Panc1 (cell line): ENCODE results near the gene ELSPBP1. TPM values are rescaled to one million over a fixed set of nuclear protein-coding genes. Genes with fewer than 3 reads are reported as not detected.

Source experiments
- ATAC-seq: fragments of 200-7000 bp; cut with Tn5 transposase; 2 replicates; pipeline ENCODE4 v1.9.1; 2020; ENCODE audit warnings: mild to moderate bottlenecking, moderate library complexity
- BruUV-seq: library from RNA; stranded (reverse); fragments of 400-500 nt; replicated peaks from 2 replicates; lab custom pipeline; 2021; lab: Mats Ljungman, UMichigan
- CTCF ChIA-PET: fragments of 300-600 bp; sonication (Branson Sonifier 250); formaldehyde crosslinking; loops from one replicate; lab custom pipeline; 2022; ENCODE audit warnings: antibody characterized with exemption; lab: Charles Lee
- POLR2A ChIA-PET: fragments of 300-600 bp; sonication (Branson Sonifier 250); formaldehyde crosslinking; loops from one replicate; lab custom pipeline; 2022; ENCODE audit warnings: antibody characterized with exemption; lab: Charles Lee
- DNase-seq: peaks from one replicate; pipeline ENCODE4 v3.0.0-alpha.2; 2010; ENCODE audit warnings: low read depth, low spot score
- H3K27ac ChIP-seq: 2 replicates; pipeline ENCODE4 v1.5.1; 2011; ENCODE audit warnings: mild to moderate bottlenecking, low read length, inconsistent platforms
- H3K27me3 ChIP-seq: fragments of 200-500 bp; sonication (Bioruptor generic); 2 replicates; pipeline ENCODE4 v1.6.0; 2014; ENCODE audit warnings: low read length, inconsistent platforms; ENCODE audit not compliant: control insufficient read depth, insufficient read depth
- H3K36me3 ChIP-seq: fragments of 200-500 bp; sonication (Bioruptor generic); 2 replicates; pipeline ENCODE4 v1.5.1; 2014; ENCODE audit warnings: inconsistent platforms, mild to moderate bottlenecking, low read length, moderate library complexity; ENCODE audit not compliant: control insufficient read depth, insufficient read depth
- H3K4me1 ChIP-seq: 2 replicates; pipeline ENCODE4 v1.5.1; 2011; ENCODE audit warnings: inconsistent platforms, mild to moderate bottlenecking, low read length, moderate library complexity; ENCODE audit not compliant: control insufficient read depth, insufficient read depth
- H3K4me3 ChIP-seq, 2 experiments: 2 replicates each; pipeline ENCODE4 v1.5.1; 2011 to 2012; ENCODE audit warnings: low read depth in 2 of 2, low read length in 2 of 2, mild to moderate bottlenecking in 2 of 2, inconsistent platforms in 1 of 2, moderate library complexity in 1 of 2
- H3K9me3 ChIP-seq: fragments of 200-500 bp; sonication (Bioruptor generic); 2 replicates; pipeline ENCODE4 v1.5.1; 2014; ENCODE audit warnings: low read depth, mild to moderate bottlenecking, inconsistent platforms, low read length, moderate library complexity; ENCODE audit not compliant: control insufficient read depth, insufficient read depth
- CTCF ChIP-seq: fragments of 450-650 bp; IDR thresholded peaks from 2 replicates; pipeline ENCODE4 v1.5.1; 2017; ENCODE audit warnings: mild to moderate bottlenecking
- POLR2AphosphoS5 ChIP-seq: IDR thresholded peaks from 2 replicates; pipeline ENCODE4 v1.6.1; 2012; ENCODE audit warnings: mild to moderate bottlenecking, low read depth, low read length, moderate library complexity
- SIN3A ChIP-seq: IDR thresholded peaks from 2 replicates; pipeline ENCODE4 v1.6.1; 2012; ENCODE audit warnings: low read depth, mild to moderate bottlenecking, low read length, moderate library complexity, borderline replicate concordance; ENCODE audit not compliant: insufficient read depth
- TCF7L2 ChIP-seq: IDR thresholded peaks from 2 replicates; pipeline ENCODE4 v1.6.1; 2011; ENCODE audit warnings: mild to moderate bottlenecking, low read depth, low read length, inconsistent platforms
- in situ Hi-C: cut with HindIII; loops from 2 replicates; pipeline ENCODE4 v1.10.0; 2016; ENCODE audit warnings: low sequenced_read_pairs, low pct_unique_long_range_greater_than_20kb
- intact Hi-C: fragments of 100-400 bp; cut with micrococcal nuclease; formaldehyde crosslinking; loops from one replicate; pipeline ENCODE4 v1.10.0; 2022; ENCODE audit not compliant: unreplicated experiment
- total RNA-seq: library from RNA; stranded (reverse); gene quantifications from one replicate; pipeline ENCODE4 v1.2.1, GENCODE V29; 2021; ENCODE audit not compliant: unreplicated experiment
- TF ChIP-seq, protein P1 (sequence below), 2 experiments: IDR thresholded peaks; 2 replicates each; pipeline ENCODE4 v1.6.1; 2011 to 2012; ENCODE audit warnings: low read depth in 2 of 2, control low read depth in 1 of 2, low read length in 1 of 2, mild to moderate bottlenecking in 1 of 2, moderate library complexity in 1 of 2; ENCODE audit not compliant: insufficient read depth in 1 of 2

Gene ELSPBP1
- total RNA-seq, 1 experiment from 2014 or later = not detected

GRCh38 chr19:48043675-48044258 is 49.3 kb downstream of the ELSPBP1 start, which contains the start of gene CABP5:
Gene CABP5 (minus strand): TSS chr19:48044079. CDS start chr19:48043922, 157 bp downstream.
- no peak within 1 kb of the TSS for H3K27ac ChIP-seq
- TF ChIP-seq SIN3A (no peak), POLR2AphosphoS5 (no peak), TCF7L2 (no peak), CTCF (no peak)
- TF ChIP-seq, protein P1, sequence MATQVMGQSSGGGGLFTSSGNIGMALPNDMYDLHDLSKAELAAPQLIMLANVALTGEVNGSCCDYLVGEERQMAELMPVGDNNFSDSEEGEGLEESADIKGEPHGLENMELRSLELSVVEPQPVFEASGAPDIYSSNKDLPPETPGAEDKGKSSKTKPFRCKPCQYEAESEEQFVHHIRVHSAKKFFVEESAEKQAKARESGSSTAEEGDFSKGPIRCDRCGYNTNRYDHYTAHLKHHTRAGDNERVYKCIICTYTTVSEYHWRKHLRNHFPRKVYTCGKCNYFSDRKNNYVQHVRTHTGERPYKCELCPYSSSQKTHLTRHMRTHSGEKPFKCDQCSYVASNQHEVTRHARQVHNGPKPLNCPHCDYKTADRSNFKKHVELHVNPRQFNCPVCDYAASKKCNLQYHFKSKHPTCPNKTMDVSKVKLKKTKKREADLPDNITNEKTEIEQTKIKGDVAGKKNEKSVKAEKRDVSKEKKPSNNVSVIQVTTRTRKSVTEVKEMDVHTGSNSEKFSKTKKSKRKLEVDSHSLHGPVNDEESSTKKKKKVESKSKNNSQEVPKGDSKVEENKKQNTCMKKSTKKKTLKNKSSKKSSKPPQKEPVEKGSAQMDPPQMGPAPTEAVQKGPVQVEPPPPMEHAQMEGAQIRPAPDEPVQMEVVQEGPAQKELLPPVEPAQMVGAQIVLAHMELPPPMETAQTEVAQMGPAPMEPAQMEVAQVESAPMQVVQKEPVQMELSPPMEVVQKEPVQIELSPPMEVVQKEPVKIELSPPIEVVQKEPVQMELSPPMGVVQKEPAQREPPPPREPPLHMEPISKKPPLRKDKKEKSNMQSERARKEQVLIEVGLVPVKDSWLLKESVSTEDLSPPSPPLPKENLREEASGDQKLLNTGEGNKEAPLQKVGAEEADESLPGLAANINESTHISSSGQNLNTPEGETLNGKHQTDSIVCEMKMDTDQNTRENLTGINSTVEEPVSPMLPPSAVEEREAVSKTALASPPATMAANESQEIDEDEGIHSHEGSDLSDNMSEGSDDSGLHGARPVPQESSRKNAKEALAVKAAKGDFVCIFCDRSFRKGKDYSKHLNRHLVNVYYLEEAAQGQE (IDR thresholded peaks at IDR 0.05; ENCODE audit: insufficient read depth in 1 of 2, low read depth in 2 of 2, low read length in 1 of 2) = no peak
- DNase-seq (no peak), ATAC-seq (no peak)
- no TSS peak for BruUV-seq
- H3K36me3 ChIP-seq = no peaks in the 10 kb centered on the region
- intact Hi-C loops = no loop called here
- ChIA-PET POLR2A (no interaction called here), CTCF (interaction anchor here (0.8 kb wide), 1 partner anchor 9 kb away, joined by 8 read pairs; no protein-coding TSS in a partner anchor)
- H3K4me1 ChIP-seq = no peaks in the 10 kb centered on the region
- H3K9me3 ChIP-seq = no peaks in the 10 kb centered on the region
- H3K27me3 ChIP-seq = peaks cover 3% of the 10 kb centered on the region; the same call in 1 of the 2 replicates
- in situ Hi-C loops = no loop called here
- H3K4me3 ChIP-seq = no peak within 1 kb of the TSS

DNA sequence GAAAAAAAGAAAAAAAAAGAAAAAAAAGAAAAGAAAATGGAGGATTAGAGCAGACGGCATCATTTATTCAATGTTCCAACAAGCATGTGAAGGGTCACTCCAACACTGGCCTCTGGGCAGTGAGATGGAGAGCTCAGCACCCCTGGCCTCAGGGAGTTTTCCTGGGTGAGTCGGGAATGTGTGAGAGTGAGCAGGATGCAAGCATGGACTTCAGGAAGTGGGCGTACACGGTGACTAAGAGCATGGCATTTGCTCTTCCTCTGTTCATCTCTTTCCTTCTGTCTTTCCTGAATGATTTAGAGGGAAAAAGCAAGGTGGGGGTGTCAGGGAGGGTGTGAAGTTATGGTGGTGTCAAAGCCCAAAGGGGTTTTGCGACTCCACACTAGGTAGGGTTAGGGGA is 50.1 kb downstream of the ELSPBP1 start:
- ATAC-seq = no peak
- ChIA-PET CTCF (interaction anchor here (0.8 kb wide), 1 partner anchor 10 kb away, joined by 8 read pairs; no protein-coding TSS in a partner anchor), POLR2A (no interaction called here)
- Histone ChIP-seq H3K4me3 (no peak overlapping the region), H3K36me3 (no peaks in the 10 kb centered on the region), H3K9me3 (no peaks in the 10 kb centered on the region), H3K27me3 (peaks cover 3% of the 10 kb centered on the region; the same call in 1 of the 2 replicates), H3K27ac (no peak overlapping the region), H3K4me1 (no peaks in the 10 kb centered on the region)
- intact Hi-C loops (no loop called here), in situ Hi-C loops (no loop called here)
- TF ChIP-seq TCF7L2 (no peak), POLR2AphosphoS5 (no peak), SIN3A (no peak), CTCF (no peak)
- TF ChIP-seq, protein P1 (IDR thresholded peaks at IDR 0.05; ENCODE audit: insufficient read depth in 1 of 2, low read depth in 2 of 2, low read length in 1 of 2) = no peak
- no TSS peak for BruUV-seq
- no peak for DNase-seq
